RWPE2 (cell line): ENCODE data around the gene ZNF569.
A peak's percentile ranks its signal among the peaks of the same experiment; 100 is the strongest.

ENCODE experiments used
- ATAC-seq: fragments of 200-7000 bp; cut with Tn5 transposase; 3 replicates; pipeline ENCODE4 v1.9.1; 2021; ENCODE audit warnings: low read depth
- DNase-seq: peaks from one replicate; pipeline ENCODE4 v3.0.0-alpha.2; 2020; ENCODE audit warnings: low spot score
- H3K27ac ChIP-seq: fragments of 450-650 bp; 2 replicates; pipeline ENCODE4 v1.5.1; 2017; ENCODE audit warnings: mild to moderate bottlenecking; ENCODE audit not compliant: poor library complexity, severe bottlenecking
- H3K27me3 ChIP-seq: fragments of 250-450 bp; sonication (Bioruptor Pico); 2 replicates; pipeline ENCODE4 v1.5.1; 2021; ENCODE audit warnings: mild to moderate bottlenecking, moderate library complexity; ENCODE audit not compliant: insufficient read depth, poor library complexity, severe bottlenecking
- H3K36me3 ChIP-seq: fragments of 250-450 bp; sonication (Bioruptor Pico); 2 replicates; pipeline ENCODE4 v1.5.1; 2020; ENCODE audit warnings: low read depth, mild to moderate bottlenecking, moderate library complexity
- H3K4me1 ChIP-seq: fragments of 250-450 bp; sonication (Bioruptor Pico); 2 replicates; pipeline ENCODE4 v1.5.1; 2021; ENCODE audit warnings: mild to moderate bottlenecking, moderate library complexity; ENCODE audit not compliant: insufficient read depth, poor library complexity, severe bottlenecking
- H3K4me3 ChIP-seq: fragments of 250-450 bp; sonication (Bioruptor Pico); 2 replicates; pipeline ENCODE4 v1.5.1; 2021; ENCODE audit warnings: mild to moderate bottlenecking, moderate library complexity; ENCODE audit not compliant: severe bottlenecking
- H3K9me3 ChIP-seq: fragments of 250-450 bp; sonication (Bioruptor Pico); 2 replicates; pipeline ENCODE4 v1.5.1; 2021; ENCODE audit warnings: mild to moderate bottlenecking, moderate library complexity; ENCODE audit not compliant: severe bottlenecking
- TF ChIP-seq, protein P1 (sequence below): fragments of 450-650 bp; IDR thresholded peaks from one replicate; pipeline ENCODE4 v1.5.1; 2017; ENCODE audit warnings: mild to moderate bottlenecking, moderate library complexity; ENCODE audit not compliant: poor library complexity, severe bottlenecking

ZNF569 gene

DNA sequence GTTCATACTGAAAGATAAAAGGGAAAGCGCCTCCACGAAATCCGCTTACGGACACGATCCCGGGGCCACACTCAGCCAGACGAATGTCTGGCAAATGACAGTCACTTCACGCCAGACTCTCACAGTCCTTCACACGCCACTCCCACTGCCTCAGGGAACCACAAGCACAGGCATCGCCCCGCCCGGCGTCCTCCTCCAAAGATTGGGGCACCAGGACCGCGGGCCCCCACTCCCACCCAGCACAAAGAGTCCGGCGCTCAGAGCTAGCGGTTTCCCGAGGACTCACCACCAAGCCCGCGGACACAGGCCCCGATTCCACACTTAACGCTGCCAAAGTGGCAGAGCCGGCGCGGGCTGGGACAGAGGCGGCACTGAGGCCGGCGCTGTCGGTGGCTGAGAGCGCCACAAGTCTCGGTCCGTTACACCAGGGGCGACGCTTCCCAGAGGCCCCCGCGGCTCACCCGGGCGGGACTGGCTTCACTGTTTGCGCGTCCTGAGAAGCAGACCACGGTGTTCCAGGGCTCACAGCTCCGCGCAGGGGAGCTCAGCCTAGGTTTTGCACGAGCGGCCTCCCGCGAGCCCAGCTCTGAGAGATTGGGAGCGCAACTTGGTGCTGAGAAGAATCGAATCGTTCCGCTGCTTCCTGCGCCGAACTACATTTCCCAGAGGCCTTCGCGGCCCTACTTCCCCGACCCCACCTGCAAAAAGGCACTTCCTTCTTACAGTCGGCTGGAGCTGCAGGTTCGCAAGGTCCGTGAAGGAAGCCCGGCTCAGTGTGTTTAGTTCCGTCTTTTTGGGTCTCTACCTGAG lies at the start of gene ZNF569:
TSS of gene ZNF569 (minus strand) at position 647 of the 810 bp plus-strand sequence. CDS start 22,523 bp downstream, outside the sequence.
- Histone ChIP-seq H3K4me1 (no peaks in the 10 kb centered on the region), H3K27me3 (no peaks in the 10 kb centered on the region), H3K27ac (peak within 1 kb of the TSS; percentile 51), H3K36me3 (peaks cover 31% of the 10 kb centered on the region), H3K4me3 (peak within 1 kb of the TSS; percentile 73), H3K9me3 (no peaks in the 10 kb centered on the region)
- DNase-seq, result peak; percentile 90
- ATAC-seq, result peak; percentile 77
- TF ChIP-seq, protein P1, sequence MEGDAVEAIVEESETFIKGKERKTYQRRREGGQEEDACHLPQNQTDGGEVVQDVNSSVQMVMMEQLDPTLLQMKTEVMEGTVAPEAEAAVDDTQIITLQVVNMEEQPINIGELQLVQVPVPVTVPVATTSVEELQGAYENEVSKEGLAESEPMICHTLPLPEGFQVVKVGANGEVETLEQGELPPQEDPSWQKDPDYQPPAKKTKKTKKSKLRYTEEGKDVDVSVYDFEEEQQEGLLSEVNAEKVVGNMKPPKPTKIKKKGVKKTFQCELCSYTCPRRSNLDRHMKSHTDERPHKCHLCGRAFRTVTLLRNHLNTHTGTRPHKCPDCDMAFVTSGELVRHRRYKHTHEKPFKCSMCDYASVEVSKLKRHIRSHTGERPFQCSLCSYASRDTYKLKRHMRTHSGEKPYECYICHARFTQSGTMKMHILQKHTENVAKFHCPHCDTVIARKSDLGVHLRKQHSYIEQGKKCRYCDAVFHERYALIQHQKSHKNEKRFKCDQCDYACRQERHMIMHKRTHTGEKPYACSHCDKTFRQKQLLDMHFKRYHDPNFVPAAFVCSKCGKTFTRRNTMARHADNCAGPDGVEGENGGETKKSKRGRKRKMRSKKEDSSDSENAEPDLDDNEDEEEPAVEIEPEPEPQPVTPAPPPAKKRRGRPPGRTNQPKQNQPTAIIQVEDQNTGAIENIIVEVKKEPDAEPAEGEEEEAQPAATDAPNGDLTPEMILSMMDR, result no peak

DNA sequence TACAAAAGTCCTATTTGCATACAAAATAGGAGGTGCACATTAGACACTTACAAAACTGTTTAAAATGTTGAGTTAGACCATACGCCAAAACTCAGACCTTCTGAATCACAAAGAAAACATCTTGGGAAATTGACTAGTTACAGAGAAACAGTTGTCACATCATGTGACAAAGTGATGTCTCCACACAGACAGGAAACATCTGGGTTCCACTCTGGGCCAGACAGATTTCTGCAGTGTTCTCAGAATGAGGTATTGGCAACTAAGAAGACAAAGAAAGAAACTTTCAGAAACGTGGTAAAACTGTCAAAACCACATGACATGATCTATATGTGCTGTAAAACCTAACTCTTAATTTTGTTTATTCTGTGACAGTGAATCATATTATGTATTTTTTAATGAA lies 46.2 kb upstream of the ZNF569 start:
- TF ChIP-seq, protein P1, result no peak
- Histone ChIP-seq H3K9me3 (no peaks in the 10 kb centered on the region), H3K36me3 (peaks cover 37% of the 10 kb centered on the region), H3K4me3 (no peak overlapping the region), H3K27ac (no peak overlapping the region), H3K4me1 (no peaks in the 10 kb centered on the region), H3K27me3 (no peaks in the 10 kb centered on the region)
- no peak for ATAC-seq
- no peak for DNase-seq

DNA sequence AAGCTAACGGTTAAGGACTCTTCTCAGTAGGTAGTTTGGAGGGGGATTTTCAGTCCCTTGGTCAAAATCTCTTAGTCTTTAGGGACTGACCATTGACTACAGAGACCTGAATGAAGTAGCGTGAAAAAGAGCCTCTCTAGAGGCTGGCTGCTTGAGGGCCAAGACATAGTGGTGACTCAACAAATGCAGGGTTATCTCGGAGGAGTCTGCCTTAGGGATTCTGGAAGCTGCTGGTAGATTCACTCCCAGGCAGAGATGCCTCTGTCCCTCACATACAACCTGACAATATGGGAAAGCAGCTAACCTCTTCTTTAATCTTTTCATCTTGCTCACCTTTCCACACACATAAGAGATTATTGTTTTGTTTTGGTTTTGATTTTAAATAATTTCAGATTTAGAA lies 44.6 kb upstream of the ZNF569 start:
- H3K36me3 ChIP-seq, result peaks cover 40% of the 10 kb centered on the region
- no peak overlapping the region for H3K4me3 ChIP-seq
- TF ChIP-seq, protein P1, result no peak
- H3K9me3 ChIP-seq, result no peaks in the 10 kb centered on the region
- no peak for DNase-seq
- no peak for ATAC-seq
- no peaks in the 10 kb centered on the region for H3K27me3 ChIP-seq
- no peak overlapping the region for H3K27ac ChIP-seq
- H3K4me1 ChIP-seq, result no peaks in the 10 kb centered on the region

DNA sequence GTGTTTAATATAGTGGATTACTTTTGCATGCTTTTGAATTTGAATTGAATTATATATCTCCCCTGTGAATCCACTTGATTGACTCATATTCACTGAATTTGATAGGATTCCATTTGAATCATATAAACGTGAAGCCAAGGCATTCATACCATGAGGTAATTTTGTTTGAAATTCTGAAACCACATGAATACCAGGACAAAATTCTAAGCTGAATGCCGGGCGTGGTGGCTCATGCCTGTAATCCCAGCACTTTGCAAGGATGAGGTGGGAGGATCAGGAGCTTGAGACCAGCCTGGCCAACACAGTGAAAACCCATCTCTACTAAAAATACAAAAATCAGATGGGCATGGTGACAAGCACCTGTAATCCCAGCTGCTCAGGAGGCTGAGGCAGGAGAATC lies 43.9 kb upstream of the ZNF569 start:
- TF ChIP-seq, protein P1, result no peak
- no peak overlapping the region for H3K4me3 ChIP-seq
- no peak overlapping the region for H3K27ac ChIP-seq
- H3K9me3 ChIP-seq, result no peaks in the 10 kb centered on the region
- H3K36me3 ChIP-seq, result peaks cover 40% of the 10 kb centered on the region
- no peak for ATAC-seq
- DNase-seq, result no peak
- no peaks in the 10 kb centered on the region for H3K27me3 ChIP-seq
- H3K4me1 ChIP-seq, result no peaks in the 10 kb centered on the region

DNA sequence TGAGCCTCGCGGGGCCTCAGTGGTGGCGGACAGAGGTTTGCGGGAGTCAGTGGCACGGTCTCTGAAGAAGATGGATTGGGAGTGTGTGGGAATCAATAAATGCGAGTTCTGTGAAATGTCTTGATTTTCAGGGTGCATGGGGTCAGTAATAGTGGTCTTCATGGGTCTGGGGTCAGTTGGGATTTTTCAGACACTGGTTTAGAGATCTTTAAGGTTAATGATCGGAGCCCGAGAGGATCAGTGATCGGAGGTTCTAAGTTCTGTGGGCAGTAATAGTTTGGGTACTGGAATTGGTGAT lies 39.9 kb upstream of the ZNF569 start:
- ATAC-seq, result no peak
- H3K4me3 ChIP-seq, result peak overlapping the region; percentile 80

More for the DNA sequence above, 39.9 kb upstream of the ZNF569 start:
- no peaks in the 10 kb centered on the region for H3K27me3 ChIP-seq
- H3K9me3 ChIP-seq, result no peaks in the 10 kb centered on the region
- H3K36me3 ChIP-seq, result peaks cover 33% of the 10 kb centered on the region
- peak overlapping the region; percentile 80 for H3K27ac ChIP-seq
- H3K4me1 ChIP-seq, result no peaks in the 10 kb centered on the region
- TF ChIP-seq, protein P1, result no peak
- DNase-seq, result no peak
